Measurements from ENCODE around the gene TSNAX. TPM values are rescaled to one million over a fixed set of nuclear protein-coding genes. Genes with fewer than 3 reads are reported as not detected.

The TSNAX gene
- total RNA-seq, 1 experiment from 2014 or later: 47.1 TPM

DNA sequence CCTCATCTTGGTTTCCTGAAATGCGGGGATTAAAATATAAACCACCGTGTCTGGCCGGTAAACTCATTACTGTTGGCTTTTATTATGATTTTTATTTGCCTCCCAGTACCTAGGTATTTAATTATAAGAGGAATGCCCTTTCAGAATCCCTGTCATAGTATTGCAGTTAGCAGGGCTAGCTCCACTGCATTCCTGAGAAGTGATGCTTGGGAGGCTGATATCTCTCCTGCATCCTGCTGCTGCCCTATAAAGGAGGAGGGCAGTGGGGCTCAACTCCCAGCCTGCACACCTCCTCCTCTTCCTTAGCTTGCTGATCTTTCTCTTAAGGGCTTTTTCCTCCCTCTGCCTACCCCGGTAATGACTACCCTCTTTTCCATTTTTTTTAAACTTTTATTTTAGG, 78.2 kb downstream of the TSNAX start:
- ATAC-seq: no peak
- H3K79me2 ChIP-seq (ENCODE audit: insufficient read depth, low read length): no peaks in the 10 kb centered on the region
- POLR2A ChIA-PET: no interaction called here
- no peak overlapping the region for H3K4me2 ChIP-seq (ENCODE audit: low read length)
- H2AFZ ChIP-seq (ENCODE audit: low read depth, low read length, poor library complexity, severe bottlenecking): no peak overlapping the region
- no peak overlapping the region for H3K27ac ChIP-seq (ENCODE audit: low read depth, low read length)
- TF ChIP-seq SIN3A (IDR thresholded peaks at IDR 0.05; ENCODE audit: low read depth) (no peak), ELF1 (IDR thresholded peaks at IDR 0.05; ENCODE audit: borderline replicate concordance, low read depth) (no peak)
- TF ChIP-seq, protein P1, sequence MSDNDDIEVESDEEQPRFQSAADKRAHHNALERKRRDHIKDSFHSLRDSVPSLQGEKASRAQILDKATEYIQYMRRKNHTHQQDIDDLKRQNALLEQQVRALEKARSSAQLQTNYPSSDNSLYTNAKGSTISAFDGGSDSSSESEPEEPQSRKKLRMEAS (IDR thresholded peaks at IDR 0.05): no peak
- RAD21 ChIA-PET (ENCODE audit: low non-redundant PET in 1 of 2, low total read pairs in 2 of 2, uncharacterized antibody in 2 of 2, unreplicated experiment in 2 of 2): no interaction called here
- intact Hi-C loops (cut with micrococcal nuclease): loop anchor here (10.0 kb wide), 1 partner anchor 362 kb away; the partner anchor contains the start of gene GNPAT
- DNase-seq (ENCODE audit: low read depth, low spot score): no peak
- CTCF ChIA-PET: no interaction called here
- no peaks in the 10 kb centered on the region for H3K9me2 ChIP-seq (ENCODE audit: insufficient read depth)
- 0 out of 2 replicates have a peak, but pooled peaks cover 4% of the 10 kb centered on the region for H3K27me3 ChIP-seq (ENCODE audit: insufficient read depth, low read length)
- H3K4me3 ChIP-seq (replicated peaks in 1 of 2; ENCODE audit: low read depth in 1 of 2, low read length in 2 of 2): no peak overlapping the region
- H3K4me1 ChIP-seq (ENCODE audit: control insufficient read depth in 1 of 2, insufficient read depth in 2 of 2, low read length in 2 of 2): peaks cover 0 to 12% of the 10 kb centered on the region in 2 experiments; a peak in 2 of 4 replicates
- no TSS peak for BruUV-seq (replicated peaks)
- no peaks in the 10 kb centered on the region for H4K20me1 ChIP-seq (ENCODE audit: insufficient read depth)
- H3K36me3 ChIP-seq (ENCODE audit: control insufficient read depth in 1 of 2, insufficient read depth in 2 of 2, low read length in 2 of 2): no peaks in the 10 kb centered on the region
- no peak overlapping the region for H3K9ac ChIP-seq (ENCODE audit: low read length)
- H3K9me3 ChIP-seq (ENCODE audit: control insufficient read depth in 1 of 2, insufficient read depth in 1 of 2, low read depth in 1 of 2, low read length in 2 of 2): no peaks in the 10 kb centered on the region

DNA sequence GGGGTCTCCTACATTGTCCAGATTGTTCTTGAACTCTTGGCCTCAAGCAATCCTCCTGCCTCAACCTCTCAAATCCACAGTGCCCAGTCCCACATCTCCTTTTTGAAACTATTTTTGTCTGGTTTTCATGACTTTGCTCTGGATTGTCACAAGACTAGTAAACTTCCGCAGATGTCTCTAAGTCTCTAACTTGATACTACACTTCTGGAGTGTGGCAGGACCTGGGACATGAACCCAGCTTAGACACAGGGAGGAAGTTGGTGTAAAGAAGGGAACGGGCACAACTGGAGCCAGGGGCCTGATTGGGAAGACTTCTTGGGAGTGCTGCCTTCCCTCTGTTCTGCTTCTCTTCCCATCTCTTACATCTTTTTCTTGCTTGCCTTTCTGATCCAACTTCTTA, 81.9 kb downstream of the TSNAX start:
- intact Hi-C loops (cut with micrococcal nuclease): no loop called here
- H3K4me3 ChIP-seq (replicated peaks in 1 of 2; ENCODE audit: low read depth in 1 of 2, low read length in 2 of 2): no peak overlapping the region
- H3K9me3 ChIP-seq (ENCODE audit: control insufficient read depth in 1 of 2, insufficient read depth in 1 of 2, low read depth in 1 of 2, low read length in 2 of 2): no peaks in the 10 kb centered on the region
- ChIA-PET POLR2A (no interaction called here), RAD21 (ENCODE audit: low non-redundant PET in 1 of 2, low total read pairs in 2 of 2, uncharacterized antibody in 2 of 2, unreplicated experiment in 2 of 2) (no interaction called here), CTCF (no interaction called here)
- H3K27me3 ChIP-seq (ENCODE audit: insufficient read depth, low read length): no peaks in the 10 kb centered on the region; the same call in 1 of the 2 replicates
- H4K20me1 ChIP-seq (ENCODE audit: insufficient read depth): no peaks in the 10 kb centered on the region
- no peak overlapping the region for H3K9ac ChIP-seq (ENCODE audit: low read length)
- H3K9me2 ChIP-seq (ENCODE audit: insufficient read depth): no peaks in the 10 kb centered on the region
- BruUV-seq (replicated peaks): no TSS peak
- ATAC-seq (no peak), DNase-seq (ENCODE audit: low read depth, low spot score) (no peak)
- no peaks in the 10 kb centered on the region for H3K79me2 ChIP-seq (ENCODE audit: insufficient read depth, low read length)
- H3K27ac ChIP-seq (ENCODE audit: low read depth, low read length): no peak overlapping the region
- H3K36me3 ChIP-seq (ENCODE audit: control insufficient read depth in 1 of 2, insufficient read depth in 2 of 2, low read length in 2 of 2): no peaks in the 10 kb centered on the region
- H3K4me2 ChIP-seq (ENCODE audit: low read length): no peak overlapping the region
- no peak overlapping the region for H2AFZ ChIP-seq (ENCODE audit: low read depth, low read length, poor library complexity, severe bottlenecking)
- H3K4me1 ChIP-seq (ENCODE audit: control insufficient read depth in 1 of 2, insufficient read depth in 2 of 2, low read length in 2 of 2): no peaks in the 10 kb centered on the region
- TF ChIP-seq, protein P2, sequence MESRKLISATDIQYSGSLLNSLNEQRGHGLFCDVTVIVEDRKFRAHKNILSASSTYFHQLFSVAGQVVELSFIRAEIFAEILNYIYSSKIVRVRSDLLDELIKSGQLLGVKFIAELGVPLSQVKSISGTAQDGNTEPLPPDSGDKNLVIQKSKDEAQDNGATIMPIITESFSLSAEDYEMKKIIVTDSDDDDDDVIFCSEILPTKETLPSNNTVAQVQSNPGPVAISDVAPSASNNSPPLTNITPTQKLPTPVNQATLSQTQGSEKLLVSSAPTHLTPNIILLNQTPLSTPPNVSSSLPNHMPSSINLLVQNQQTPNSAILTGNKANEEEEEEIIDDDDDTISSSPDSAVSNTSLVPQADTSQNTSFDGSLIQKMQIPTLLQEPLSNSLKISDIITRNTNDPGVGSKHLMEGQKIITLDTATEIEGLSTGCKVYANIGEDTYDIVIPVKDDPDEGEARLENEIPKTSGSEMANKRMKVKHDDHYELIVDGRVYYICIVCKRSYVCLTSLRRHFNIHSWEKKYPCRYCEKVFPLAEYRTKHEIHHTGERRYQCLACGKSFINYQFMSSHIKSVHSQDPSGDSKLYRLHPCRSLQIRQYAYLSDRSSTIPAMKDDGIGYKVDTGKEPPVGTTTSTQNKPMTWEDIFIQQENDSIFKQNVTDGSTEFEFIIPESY (IDR thresholded peaks at IDR 0.05; ENCODE audit: extremely low read depth, insufficient replicate concordance, low read length): no peak
- TF ChIP-seq EZH2 (IDR thresholded peaks at IDR 0.05): no peak
- no peak for TF ChIP-seq SIN3A (IDR thresholded peaks at IDR 0.05; ENCODE audit: low read depth)
- no peak for TF ChIP-seq POLR2AphosphoS5 (IDR thresholded peaks at IDR 0.05; ENCODE audit: low read depth, low read length)
- TF ChIP-seq CBX3 (IDR thresholded peaks at IDR 0.05; ENCODE audit: low read depth): no peak
- TF ChIP-seq ZNF274 (IDR thresholded peaks at IDR 0.05; ENCODE audit: low read depth, low read length): no peak
- TF ChIP-seq RAD21 (IDR thresholded peaks at IDR 0.05; ENCODE audit: low read depth): no peak
- no peak for TF ChIP-seq SRF (IDR thresholded peaks at IDR 0.05; ENCODE audit: low read depth)
- no peak for TF ChIP-seq SP1 (IDR thresholded peaks at IDR 0.05; ENCODE audit: low read depth)
- no peak for TF ChIP-seq YY1 (IDR thresholded peaks at IDR 0.05; ENCODE audit: extremely low read depth, insufficient replicate concordance, low read depth, low read length)
- no peak for TF ChIP-seq CEBPB (IDR thresholded peaks at IDR 0.05; ENCODE audit: low read depth)
- TF ChIP-seq, protein P3, sequence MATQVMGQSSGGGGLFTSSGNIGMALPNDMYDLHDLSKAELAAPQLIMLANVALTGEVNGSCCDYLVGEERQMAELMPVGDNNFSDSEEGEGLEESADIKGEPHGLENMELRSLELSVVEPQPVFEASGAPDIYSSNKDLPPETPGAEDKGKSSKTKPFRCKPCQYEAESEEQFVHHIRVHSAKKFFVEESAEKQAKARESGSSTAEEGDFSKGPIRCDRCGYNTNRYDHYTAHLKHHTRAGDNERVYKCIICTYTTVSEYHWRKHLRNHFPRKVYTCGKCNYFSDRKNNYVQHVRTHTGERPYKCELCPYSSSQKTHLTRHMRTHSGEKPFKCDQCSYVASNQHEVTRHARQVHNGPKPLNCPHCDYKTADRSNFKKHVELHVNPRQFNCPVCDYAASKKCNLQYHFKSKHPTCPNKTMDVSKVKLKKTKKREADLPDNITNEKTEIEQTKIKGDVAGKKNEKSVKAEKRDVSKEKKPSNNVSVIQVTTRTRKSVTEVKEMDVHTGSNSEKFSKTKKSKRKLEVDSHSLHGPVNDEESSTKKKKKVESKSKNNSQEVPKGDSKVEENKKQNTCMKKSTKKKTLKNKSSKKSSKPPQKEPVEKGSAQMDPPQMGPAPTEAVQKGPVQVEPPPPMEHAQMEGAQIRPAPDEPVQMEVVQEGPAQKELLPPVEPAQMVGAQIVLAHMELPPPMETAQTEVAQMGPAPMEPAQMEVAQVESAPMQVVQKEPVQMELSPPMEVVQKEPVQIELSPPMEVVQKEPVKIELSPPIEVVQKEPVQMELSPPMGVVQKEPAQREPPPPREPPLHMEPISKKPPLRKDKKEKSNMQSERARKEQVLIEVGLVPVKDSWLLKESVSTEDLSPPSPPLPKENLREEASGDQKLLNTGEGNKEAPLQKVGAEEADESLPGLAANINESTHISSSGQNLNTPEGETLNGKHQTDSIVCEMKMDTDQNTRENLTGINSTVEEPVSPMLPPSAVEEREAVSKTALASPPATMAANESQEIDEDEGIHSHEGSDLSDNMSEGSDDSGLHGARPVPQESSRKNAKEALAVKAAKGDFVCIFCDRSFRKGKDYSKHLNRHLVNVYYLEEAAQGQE (IDR thresholded peaks at IDR 0.05; ENCODE audit: low read depth): no peak
